PC-3 (cell line): ENCODE data around the gene DMD.

Experiments used
- EZH2 ChIP-seq: fragments of 300-600 bp; sonication (generic); IDR thresholded peaks from one replicate; pipeline ENCODE4 v1.6.1; 2017; ENCODE audit warnings: antibody characterized with exemption, mild to moderate bottlenecking, low read length; ENCODE audit not compliant: unreplicated experiment
- EZH2phosphoT487 ChIP-seq: fragments of 300-600 bp; sonication (generic); IDR thresholded peaks from 2 replicates; pipeline ENCODE4 v1.6.1; 2018; ENCODE audit warnings: mild to moderate bottlenecking, antibody characterized with exemption, low read length, borderline replicate concordance
- TF ChIP-seq, protein P1 (sequence below): fragments of 300-600 bp; sonication (generic); conservative IDR thresholded peaks from 2 replicates; pipeline ENCODE4 v1.5.1; 2017; ENCODE audit warnings: antibody characterized with exemption, low read depth, mild to moderate bottlenecking, low read length

DNA sequence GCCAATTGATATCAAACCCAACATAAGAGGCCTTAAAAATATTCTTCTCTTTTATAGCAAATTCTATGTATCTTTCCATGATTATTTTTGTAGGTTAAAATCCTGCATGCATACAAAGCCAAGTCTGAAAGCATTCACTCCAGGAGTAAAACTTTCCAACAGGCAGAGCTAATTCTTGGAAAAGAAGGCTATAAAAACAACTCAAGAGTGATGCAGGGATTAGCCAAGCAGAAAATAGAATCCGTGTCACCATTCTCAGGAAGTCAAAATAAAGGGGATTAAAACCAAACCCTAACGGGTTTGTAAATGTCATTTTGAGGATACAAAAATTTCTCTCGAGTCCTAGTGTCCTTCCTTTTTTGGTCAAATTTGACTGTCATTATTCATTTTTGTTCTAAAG is 412.4 kb downstream of the DMD start:
- TF ChIP-seq EZH2phosphoT487 (no peak), EZH2 (no peak)
- TF ChIP-seq, protein P1, sequence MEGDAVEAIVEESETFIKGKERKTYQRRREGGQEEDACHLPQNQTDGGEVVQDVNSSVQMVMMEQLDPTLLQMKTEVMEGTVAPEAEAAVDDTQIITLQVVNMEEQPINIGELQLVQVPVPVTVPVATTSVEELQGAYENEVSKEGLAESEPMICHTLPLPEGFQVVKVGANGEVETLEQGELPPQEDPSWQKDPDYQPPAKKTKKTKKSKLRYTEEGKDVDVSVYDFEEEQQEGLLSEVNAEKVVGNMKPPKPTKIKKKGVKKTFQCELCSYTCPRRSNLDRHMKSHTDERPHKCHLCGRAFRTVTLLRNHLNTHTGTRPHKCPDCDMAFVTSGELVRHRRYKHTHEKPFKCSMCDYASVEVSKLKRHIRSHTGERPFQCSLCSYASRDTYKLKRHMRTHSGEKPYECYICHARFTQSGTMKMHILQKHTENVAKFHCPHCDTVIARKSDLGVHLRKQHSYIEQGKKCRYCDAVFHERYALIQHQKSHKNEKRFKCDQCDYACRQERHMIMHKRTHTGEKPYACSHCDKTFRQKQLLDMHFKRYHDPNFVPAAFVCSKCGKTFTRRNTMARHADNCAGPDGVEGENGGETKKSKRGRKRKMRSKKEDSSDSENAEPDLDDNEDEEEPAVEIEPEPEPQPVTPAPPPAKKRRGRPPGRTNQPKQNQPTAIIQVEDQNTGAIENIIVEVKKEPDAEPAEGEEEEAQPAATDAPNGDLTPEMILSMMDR, result no peak
